BLaER1 treated with 17β-estradiol and CSF1 and Interleukin-3, amounts not matched to agents 10 nM and 100 nM (cell line): ENCODE data around the gene MIF.

Source experiments
- H3K27ac ChIP-seq, 11 experiments: shearing (Covaris generic); formaldehyde crosslinking; 2 replicates each; pipeline ENCODE4 v1.8.1; 2022
- H3K27me3 ChIP-seq, 11 experiments: shearing (Covaris generic); formaldehyde crosslinking; 2 replicates each; pipeline ENCODE4 v1.8.1; 2022
- H3K36me3 ChIP-seq, 11 experiments: shearing (Covaris generic); formaldehyde crosslinking; 2 replicates each; pipeline ENCODE4 v1.8.1; 2022
- H3K4me1 ChIP-seq, 10 experiments: shearing (Covaris generic); formaldehyde crosslinking; 2 replicates each; pipeline ENCODE4 v1.8.1; 2022
- H3K4me2 ChIP-seq, 11 experiments: shearing (Covaris generic); formaldehyde crosslinking; 2 replicates each; pipeline ENCODE4 v1.8.1; 2022
- H3K4me3 ChIP-seq, 10 experiments: shearing (Covaris generic); formaldehyde crosslinking; 2 replicates each; pipeline ENCODE4 v1.8.1; 2022
- H3K9ac ChIP-seq, 11 experiments: shearing (Covaris generic); formaldehyde crosslinking; 2 replicates each; pipeline ENCODE4 v1.8.1; 2022
- H3K9me3 ChIP-seq, 11 experiments: shearing (Covaris generic); formaldehyde crosslinking; replicated peaks in 1 of 11; 2 replicates each; pipeline ENCODE4 v1.8.1; 2022
- H4K20me1 ChIP-seq, 11 experiments: shearing (Covaris generic); formaldehyde crosslinking; 2 replicates each; pipeline ENCODE4 v1.8.1; 2022
- Cebpa-rat ChIP-seq, 11 experiments: shearing (Covaris generic); IDR thresholded peaks; 2 replicates each; pipeline ENCODE4 v1.8.1; 2022

MIF gene

DNA sequence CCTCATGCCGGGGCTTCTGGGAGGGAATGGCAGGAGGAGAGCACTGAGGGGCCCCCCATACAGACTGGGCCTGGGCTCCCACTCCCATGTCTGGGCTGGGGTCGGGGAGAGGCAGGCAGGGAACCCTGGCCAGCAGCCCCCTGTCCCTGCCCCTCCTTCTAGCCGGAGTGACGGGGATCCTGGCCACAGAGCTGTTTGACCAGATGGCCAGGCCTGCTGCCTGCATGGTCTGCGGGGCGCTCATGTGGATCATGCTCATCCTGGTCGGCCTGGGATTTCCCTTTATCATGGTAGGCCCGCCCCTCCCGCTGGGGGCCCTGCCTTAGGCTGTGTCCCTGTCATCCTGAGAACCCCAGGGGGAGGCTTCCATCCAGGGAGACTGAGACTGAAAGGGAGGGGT lies 10.0 kb upstream of the MIF start:
- 0 out of 22 replicates have a peak overlapping the region, but pooled peaks of 1 of the 11 experiments have one; percentile 1 for H3K27ac ChIP-seq
- H3K4me2 ChIP-seq, result no peak overlapping the region
- no peaks in the 10 kb centered on the region for H3K27me3 ChIP-seq
- no peaks in the 10 kb centered on the region; a peak in 1 of 22 replicates for H4K20me1 ChIP-seq
- peaks cover 0 to 21% (median 7%) of the 10 kb centered on the region in 11 experiments; a peak in 10 of 22 replicates for H3K36me3 ChIP-seq
- H3K4me3 ChIP-seq, result no peak overlapping the region
- peaks cover 0 to 16% (median 8%) of the 10 kb centered on the region in 10 experiments; a peak in 14 of 20 replicates for H3K4me1 ChIP-seq
- TF ChIP-seq Cebpa-rat (IDR thresholded peaks at IDR 0.05), result no peak
- H3K9me3 ChIP-seq, result peaks cover 0 to 12% (median 8%) of the 10 kb centered on the region in 11 experiments; a peak in 10 of 22 replicates
- H3K9ac ChIP-seq, result no peak overlapping the region

DNA sequence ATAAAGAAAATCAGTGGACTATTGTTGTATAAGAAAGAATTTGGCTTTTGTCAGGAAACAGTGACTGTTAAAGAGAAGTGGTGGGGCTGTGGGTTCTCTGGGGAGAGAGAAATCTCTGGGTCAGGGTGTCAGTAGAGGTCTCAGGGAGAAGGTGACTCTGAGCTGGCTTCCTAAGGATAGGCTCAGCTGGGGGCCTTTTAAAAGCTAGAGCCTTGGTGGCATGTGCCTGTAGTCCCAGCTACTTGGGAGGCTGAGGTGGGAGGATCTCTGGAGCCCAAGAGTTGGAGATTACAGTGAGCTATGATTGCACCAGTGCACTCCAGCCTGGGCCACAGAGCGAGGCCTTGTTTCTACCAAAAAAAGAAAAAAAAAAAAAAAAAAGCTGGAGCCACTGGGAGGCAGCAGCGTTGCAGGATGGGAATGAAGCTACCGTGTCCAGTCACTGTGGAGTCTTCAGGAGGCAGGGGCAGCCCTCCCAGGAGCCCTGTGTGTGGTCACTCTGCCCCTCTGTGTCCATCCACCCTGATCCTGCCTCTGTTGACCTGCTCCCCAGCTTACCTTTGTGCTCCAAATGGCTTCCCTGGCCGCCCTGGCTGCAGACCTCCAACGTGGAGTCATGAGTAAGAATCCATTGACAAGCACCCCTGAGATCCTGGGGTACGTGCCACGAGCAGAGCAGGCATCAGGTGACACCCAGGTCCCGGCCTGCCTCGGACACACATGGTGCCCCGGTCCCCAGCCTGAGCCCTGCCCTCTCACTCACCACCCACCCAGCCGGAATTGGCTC lies 5.4 kb upstream of the MIF start:
- Histone ChIP-seq H3K4me2 (peak overlapping the region in 4 of 11 experiments; percentile 15 to 40 (median 26); a peak in 5 of 22 replicates), H3K36me3 (peaks cover 0 to 8% (median 0%) of the 10 kb centered on the region in 11 experiments; a peak in 2 of 22 replicates), H3K27ac (peak overlapping the region in 6 of 11 experiments; percentile 5 to 62 (median 22); a peak in 5 of 22 replicates), H3K27me3 (no peaks in the 10 kb centered on the region), H3K9ac (peak overlapping the region in 4 of 11 experiments; percentile 23 to 60 (median 34); a peak in 5 of 22 replicates), H3K9me3 (no peaks in the 10 kb centered on the region), H4K20me1 (no peaks in the 10 kb centered on the region), H3K4me1 (peaks cover 11 to 26% (median 17%) of the 10 kb centered on the region in 10 experiments), H3K4me3 (no peak overlapping the region)
- no peak for TF ChIP-seq Cebpa-rat (IDR thresholded peaks at IDR 0.05)

DNA sequence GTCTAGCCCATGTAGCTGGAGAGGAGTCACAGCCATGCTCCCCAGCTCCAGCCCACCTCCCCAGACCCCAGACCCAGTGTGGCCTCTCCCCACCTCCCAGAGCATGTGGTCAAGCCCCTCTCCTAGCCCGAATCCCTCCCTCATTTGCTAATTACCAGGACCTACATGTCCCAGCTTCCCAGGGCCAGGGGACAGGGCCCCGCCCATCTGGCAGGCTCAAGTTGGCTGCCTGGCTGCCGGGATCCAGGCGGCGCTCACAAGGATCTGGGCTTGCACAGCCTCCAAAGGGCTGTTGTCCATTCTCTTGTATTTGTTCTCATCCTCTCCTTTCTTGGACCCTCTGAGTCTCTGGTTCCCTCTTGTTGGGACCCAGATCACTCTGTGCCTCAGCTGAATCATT lies 4.6 kb upstream of the MIF start:
- Histone ChIP-seq H3K4me3 (no peak overlapping the region), H3K9me3 (no peaks in the 10 kb centered on the region), H3K27ac (no peak overlapping the region), H3K36me3 (0 out of 22 replicates have a peak, but pooled peaks cover 0 to 5% (median 0%) of the 10 kb centered on the region in 11 experiments), H3K4me2 (no peak overlapping the region), H3K4me1 (peaks cover 12 to 23% (median 18%) of the 10 kb centered on the region in 10 experiments), H3K27me3 (no peaks in the 10 kb centered on the region), H4K20me1 (peaks cover 0 to 1% (median 0%) of the 10 kb centered on the region in 11 experiments; a peak in 2 of 22 replicates), H3K9ac (no peak overlapping the region)
- no peak for TF ChIP-seq Cebpa-rat (IDR thresholded peaks at IDR 0.05)

DNA sequence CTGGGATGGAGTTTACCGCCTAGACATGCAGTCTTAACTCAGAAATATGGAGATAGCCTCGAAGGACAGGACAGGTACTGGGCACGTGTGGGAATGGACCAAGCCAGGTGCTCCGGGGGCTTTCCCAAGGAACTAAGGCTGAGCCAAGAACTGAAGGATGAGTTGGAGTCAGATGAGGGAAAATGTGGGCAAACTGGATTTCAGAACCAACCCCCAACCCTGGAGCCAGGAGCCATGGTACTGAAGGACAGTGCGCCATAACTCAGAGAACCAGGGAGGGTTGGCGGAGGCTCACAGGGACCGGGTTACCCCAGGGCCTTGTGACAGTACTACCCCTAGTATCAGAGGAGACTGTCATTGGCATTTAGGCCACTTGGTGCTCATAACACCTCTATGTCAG lies 2.5 kb upstream of the MIF start:
- Histone ChIP-seq H3K36me3 (peaks cover 12 to 16% (median 13%) of the 10 kb centered on the region in 11 experiments), H4K20me1 (peaks cover 11 to 22% (median 18%) of the 10 kb centered on the region in 11 experiments; a peak in 20 of 22 replicates), H3K4me3 (no peak overlapping the region), H3K9me3 (no peaks in the 10 kb centered on the region), H3K9ac (no peak overlapping the region), H3K27ac (no peak overlapping the region), H3K4me1 (peaks cover 28 to 38% (median 31%) of the 10 kb centered on the region in 10 experiments), H3K4me2 (no peak overlapping the region), H3K27me3 (no peaks in the 10 kb centered on the region)
- no peak for TF ChIP-seq Cebpa-rat (IDR thresholded peaks at IDR 0.05)

DNA sequence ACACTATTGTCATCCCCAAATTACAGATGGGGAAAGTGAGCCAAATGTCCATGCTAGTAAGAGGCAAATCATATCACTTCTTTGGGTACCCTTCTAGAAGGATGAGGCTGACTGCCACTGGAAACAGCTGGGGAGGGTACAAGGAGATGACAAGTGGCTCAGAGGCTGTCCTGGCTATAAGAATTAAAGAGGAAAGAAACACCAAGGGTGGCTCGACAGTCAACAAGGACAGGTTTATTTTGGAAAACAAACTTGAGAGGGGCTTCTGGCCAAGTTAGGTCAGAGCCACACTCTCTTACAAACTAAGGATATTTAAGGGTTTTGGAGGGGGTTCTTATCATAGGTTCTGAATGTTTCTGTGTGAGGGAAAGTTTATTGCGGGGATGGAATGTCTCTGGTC lies 2.1 kb upstream of the MIF start:
- H3K27ac ChIP-seq, result no peak overlapping the region
- H3K36me3 ChIP-seq, result peaks cover 16 to 20% (median 17%) of the 10 kb centered on the region in 11 experiments
- H3K4me2 ChIP-seq, result no peak overlapping the region
- H4K20me1 ChIP-seq, result peaks cover 15 to 26% (median 23%) of the 10 kb centered on the region in 11 experiments; a peak in 20 of 22 replicates
- H3K4me1 ChIP-seq, result peaks cover 32 to 42% (median 35%) of the 10 kb centered on the region in 10 experiments
- TF ChIP-seq Cebpa-rat (IDR thresholded peaks at IDR 0.05), result no peak
- H3K27me3 ChIP-seq, result no peaks in the 10 kb centered on the region
- no peak overlapping the region for H3K9ac ChIP-seq
- no peaks in the 10 kb centered on the region for H3K9me3 ChIP-seq
- no peak overlapping the region for H3K4me3 ChIP-seq

DNA sequence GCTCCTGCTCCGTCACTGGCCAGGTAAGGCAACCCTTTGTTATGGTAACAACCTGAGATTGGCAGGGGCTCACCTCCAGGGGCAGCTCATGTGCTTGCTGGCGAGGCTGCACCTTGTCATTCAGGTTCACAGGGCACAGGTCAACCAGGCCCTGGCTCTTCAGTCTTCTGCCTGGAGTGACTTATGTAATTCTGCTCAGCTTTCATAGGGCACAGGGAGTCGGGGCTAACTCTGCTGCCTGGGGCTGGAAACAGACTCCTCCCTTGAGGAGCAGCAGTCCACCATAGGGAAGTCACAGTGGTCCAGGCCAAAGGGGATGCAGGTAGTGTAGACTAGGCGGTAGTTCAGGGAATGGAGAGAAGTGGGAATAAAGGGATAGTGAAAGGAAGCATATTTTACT lies 1.5 kb upstream of the MIF start:
- Histone ChIP-seq H3K4me1 (peaks cover 35 to 46% (median 38%) of the 10 kb centered on the region in 10 experiments), H3K36me3 (peaks cover 19 to 24% (median 21%) of the 10 kb centered on the region in 11 experiments), H3K9me3 (no peaks in the 10 kb centered on the region), H3K9ac (no peak overlapping the region), H3K4me2 (peak overlapping the region in 6 of 11 experiments; percentile 80 to 96 (median 91); a peak in 10 of 22 replicates), H3K27ac (peak overlapping the region in 3 of 11 experiments; percentile 90 to 91 (median 91); a peak in 4 of 22 replicates), H4K20me1 (peaks cover 15 to 29% (median 25%) of the 10 kb centered on the region in 11 experiments; a peak in 20 of 22 replicates), H3K27me3 (no peaks in the 10 kb centered on the region), H3K4me3 (no peak overlapping the region)
- TF ChIP-seq Cebpa-rat (IDR thresholded peaks at IDR 0.05), result no peak

DNA sequence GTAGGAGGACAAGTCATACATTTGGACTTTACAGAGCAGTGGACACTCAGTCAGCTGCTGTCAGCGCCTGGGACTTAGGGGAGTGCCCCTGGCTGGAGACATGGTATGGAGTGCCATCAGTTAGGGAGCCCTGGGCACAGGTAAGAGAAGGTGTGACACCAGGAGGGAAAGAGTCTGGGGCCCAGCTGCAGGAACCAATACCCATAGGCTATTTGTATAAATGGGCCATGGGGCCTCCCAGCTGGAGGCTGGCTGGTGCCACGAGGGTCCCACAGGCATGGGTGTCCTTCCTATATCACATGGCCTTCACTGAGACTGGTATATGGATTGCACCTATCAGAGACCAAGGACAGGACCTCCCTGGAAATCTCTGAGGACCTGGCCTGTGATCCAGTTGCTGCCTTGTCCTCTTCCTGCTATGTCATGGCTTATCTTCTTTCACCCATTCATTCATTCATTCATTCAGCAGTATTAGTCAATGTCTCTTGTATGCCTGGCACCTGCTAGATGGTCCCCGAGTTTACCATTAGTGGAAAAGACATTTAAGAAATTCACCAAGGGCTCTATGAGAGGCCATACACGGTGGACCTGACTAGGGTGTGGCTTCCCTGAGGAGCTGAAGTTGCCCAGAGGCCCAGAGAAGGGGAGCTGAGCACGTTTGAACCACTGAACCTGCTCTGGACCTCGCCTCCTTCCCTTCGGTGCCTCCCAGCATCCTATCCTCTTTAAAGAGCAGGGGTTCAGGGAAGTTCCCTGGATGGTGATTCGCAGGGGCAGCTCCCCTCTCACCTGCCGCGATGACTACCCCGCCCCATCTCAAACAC lies 850 bp upstream of the MIF start:
- H3K9me3 ChIP-seq, result no peaks in the 10 kb centered on the region; a peak in 1 of 22 replicates
- H3K36me3 ChIP-seq, result peaks cover 19 to 29% (median 26%) of the 10 kb centered on the region in 11 experiments
- H3K4me1 ChIP-seq, result peaks cover 31 to 45% (median 39%) of the 10 kb centered on the region in 10 experiments
- H3K9ac ChIP-seq, result peak overlapping the region; percentile 85 to 94 (median 90)
- H3K27me3 ChIP-seq, result no peaks in the 10 kb centered on the region
- H3K27ac ChIP-seq, result peak overlapping the region; percentile 69 to 92 (median 90)
- no peak for TF ChIP-seq Cebpa-rat (IDR thresholded peaks at IDR 0.05)
- peak overlapping the region; percentile 80 to 96 (median 91) for H3K4me2 ChIP-seq
- peak overlapping the region; percentile 87 to 95 (median 90) for H3K4me3 ChIP-seq
- peaks cover 15 to 35% (median 25%) of the 10 kb centered on the region in 11 experiments; a peak in 20 of 22 replicates for H4K20me1 ChIP-seq

DNA sequence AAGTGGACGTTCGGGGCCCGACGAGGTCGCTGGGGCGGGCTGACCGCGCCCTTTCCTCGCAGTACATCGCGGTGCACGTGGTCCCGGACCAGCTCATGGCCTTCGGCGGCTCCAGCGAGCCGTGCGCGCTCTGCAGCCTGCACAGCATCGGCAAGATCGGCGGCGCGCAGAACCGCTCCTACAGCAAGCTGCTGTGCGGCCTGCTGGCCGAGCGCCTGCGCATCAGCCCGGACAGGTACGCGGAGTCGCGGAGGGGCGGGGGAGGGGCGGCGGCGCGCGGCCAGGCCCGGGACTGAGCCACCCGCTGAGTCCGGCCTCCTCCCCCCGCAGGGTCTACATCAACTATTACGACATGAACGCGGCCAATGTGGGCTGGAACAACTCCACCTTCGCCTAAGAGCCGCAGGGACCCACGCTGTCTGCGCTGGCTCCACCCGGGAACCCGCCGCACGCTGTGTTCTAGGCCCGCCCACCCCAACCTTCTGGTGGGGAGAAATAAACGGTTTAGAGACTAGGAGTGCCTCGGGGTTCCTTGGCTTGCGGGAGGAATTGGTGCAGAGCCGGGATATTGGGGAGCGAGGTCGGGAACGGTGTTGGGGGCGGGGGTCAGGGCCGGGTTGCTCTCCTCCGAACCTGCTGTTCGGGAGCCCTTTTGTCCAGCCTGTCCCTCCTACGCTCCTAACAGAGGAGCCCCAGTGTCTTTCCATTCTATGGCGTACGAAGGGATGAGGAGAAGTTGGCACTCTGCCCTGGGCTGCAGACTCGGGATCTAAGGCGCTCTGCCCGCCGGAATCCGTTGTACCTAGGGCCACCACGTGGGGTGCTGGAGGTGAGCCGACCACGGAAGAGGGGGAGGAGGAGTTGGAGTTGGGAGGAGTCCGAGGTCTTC lies 771 bp downstream of the MIF start:
- H3K36me3 ChIP-seq, result peaks cover 19 to 40% (median 38%) of the 10 kb centered on the region in 11 experiments
- TF ChIP-seq Cebpa-rat (IDR thresholded peaks at IDR 0.05), result no peak
- H3K9me3 ChIP-seq, result peaks cover 3 to 14% (median 6%) of the 10 kb centered on the region in 11 experiments; a peak in 16 of 22 replicates
- H3K4me1 ChIP-seq, result peaks cover 26 to 41% (median 36%) of the 10 kb centered on the region in 10 experiments
- H3K4me2 ChIP-seq, result peak overlapping the region; percentile 80 to 96 (median 91)
- H3K27ac ChIP-seq, result peak overlapping the region; percentile 69 to 92 (median 90)
- H3K27me3 ChIP-seq, result no peaks in the 10 kb centered on the region
- H3K4me3 ChIP-seq, result peak overlapping the region; percentile 87 to 95 (median 90)
- peaks cover 15 to 41% (median 25%) of the 10 kb centered on the region in 11 experiments; a peak in 20 of 22 replicates for H4K20me1 ChIP-seq
- H3K9ac ChIP-seq, result peak overlapping the region; percentile 85 to 94 (median 90)
